Pulmonary artery endothelial cell (primary cell): ENCODE results near the gene GRK5. TPM values are rescaled to one million over a fixed set of nuclear protein-coding genes. Genes with fewer than 3 reads are reported as not detected.

Experiments used
- DNase-seq: peaks from one replicate; pipeline ENCODE4 v3.0.0-alpha.2; 2011; ENCODE audit warnings: low read depth, low spot score
- total RNA-seq: library from RNA; depleted of rRNA; stranded (reverse); fragments of >200 nt; gene quantifications from 2 replicates; pipeline ENCODE4 v1.2.3, GENCODE V29; 2014

Gene GRK5
- total RNA-seq, 1 donor from 2014 or later, result 39.7 TPM

DNA sequence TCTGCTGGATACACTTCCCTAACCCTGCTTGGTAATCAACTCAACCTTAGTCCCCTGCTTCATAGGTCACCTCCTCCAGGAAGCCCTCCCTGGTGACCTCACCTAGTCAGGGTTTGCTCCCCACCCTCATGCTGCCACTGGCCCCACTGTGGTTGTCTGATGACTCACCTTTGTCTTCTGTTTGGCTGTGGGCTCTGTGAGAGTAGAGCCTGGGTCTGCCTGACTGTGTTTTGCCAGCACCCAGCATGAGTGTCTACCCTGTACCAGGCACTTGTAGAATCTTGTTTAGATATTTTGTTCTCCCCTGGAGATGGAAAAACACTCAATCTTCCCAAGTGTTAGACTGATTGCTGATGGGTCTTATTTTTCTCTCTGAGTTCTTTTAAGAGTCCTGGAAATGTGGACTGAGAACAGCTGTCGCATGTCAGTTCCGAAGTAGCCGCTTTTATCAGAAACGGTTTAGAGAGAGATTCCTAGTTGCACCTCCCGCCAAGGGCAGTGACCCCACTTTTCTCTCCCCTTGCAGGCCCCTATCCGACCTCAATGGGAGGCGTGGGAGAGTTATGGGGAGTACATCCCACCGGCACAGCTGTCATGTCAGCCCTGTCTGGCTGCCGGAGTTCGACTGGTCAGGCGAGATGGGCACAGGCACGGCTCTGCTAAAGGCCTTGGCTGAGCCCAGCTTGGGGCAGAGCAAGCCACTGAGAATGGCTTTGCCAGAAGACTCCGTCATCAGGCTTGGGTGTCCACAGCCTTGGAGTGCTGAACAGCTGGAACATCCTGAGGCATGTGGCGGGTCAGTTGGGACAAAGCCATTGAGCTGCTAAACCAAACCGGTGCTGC, 134.3 kb downstream of the GRK5 start:
- no peak for DNase-seq

DNA sequence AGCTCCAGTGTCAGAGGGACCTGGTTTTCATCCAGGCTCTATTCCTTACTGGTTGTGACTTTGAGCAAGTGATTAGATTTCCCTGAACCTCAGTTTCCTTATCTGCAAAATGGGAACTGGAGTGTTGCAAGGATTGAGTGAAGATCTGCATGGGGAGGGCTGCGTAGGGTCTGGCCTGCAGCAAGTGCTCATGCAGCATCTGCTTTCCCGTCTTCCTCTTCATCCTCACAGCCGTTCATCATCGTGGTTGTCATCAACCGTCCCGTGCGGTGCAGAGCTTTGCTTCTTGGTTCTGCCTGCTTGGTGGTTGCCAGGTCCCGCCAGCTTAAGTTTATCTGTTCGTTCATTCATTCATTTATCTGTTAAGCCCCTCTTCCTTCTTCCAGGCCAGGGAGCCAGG, 135.0 kb downstream of the GRK5 start:
- DNase-seq, result no peak

DNA sequence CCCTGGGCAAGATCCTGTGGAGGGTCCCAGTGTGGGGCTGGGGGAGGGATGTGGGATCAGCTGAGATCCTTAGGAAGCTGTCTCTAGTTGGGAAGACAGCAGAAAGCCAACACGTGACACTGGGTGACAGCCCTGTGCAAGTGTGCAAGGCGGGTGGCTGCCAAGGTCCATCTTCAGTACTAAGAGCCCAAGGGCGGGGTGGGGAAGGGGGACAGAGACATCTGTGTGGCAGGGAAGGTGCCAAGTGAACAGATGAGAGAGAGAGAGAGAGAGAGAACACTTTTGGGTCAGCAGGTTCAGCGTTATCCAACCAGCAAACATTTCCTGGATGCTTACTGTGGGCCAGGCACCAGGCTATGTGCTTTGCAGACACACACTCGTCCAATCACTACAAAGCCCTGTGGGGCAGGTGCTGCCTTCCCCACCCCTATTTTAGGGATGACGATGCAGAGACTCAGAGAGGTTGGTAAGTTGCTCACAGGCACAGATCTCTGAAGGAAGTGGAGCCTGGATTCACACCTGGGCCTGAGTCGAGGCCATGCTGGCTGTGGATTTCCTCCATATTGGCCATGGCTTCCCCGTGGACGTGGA, 135.7 kb downstream of the GRK5 start:
- DNase-seq, result no peak

DNA sequence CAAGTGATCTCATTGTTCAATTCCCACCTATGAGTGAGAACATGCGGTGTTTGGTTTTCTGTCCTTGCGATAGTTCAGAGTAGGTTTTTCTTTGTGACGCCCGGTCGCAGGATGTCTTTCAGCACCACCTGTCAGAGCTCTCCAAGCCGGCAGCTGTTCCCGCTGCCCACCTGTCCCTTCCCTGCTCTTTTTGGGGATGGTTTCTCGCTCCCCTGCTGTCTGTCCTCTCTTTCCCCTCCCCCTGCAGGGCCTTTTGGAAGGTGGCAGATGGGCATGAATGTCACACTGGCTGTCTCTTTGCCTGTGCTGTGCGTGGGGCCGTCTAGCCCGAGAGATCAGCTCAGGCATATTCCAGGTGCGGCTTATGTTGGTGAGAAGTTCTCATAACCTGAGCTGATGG, 137.0 kb downstream of the GRK5 start:
- DNase-seq, result no peak

DNA sequence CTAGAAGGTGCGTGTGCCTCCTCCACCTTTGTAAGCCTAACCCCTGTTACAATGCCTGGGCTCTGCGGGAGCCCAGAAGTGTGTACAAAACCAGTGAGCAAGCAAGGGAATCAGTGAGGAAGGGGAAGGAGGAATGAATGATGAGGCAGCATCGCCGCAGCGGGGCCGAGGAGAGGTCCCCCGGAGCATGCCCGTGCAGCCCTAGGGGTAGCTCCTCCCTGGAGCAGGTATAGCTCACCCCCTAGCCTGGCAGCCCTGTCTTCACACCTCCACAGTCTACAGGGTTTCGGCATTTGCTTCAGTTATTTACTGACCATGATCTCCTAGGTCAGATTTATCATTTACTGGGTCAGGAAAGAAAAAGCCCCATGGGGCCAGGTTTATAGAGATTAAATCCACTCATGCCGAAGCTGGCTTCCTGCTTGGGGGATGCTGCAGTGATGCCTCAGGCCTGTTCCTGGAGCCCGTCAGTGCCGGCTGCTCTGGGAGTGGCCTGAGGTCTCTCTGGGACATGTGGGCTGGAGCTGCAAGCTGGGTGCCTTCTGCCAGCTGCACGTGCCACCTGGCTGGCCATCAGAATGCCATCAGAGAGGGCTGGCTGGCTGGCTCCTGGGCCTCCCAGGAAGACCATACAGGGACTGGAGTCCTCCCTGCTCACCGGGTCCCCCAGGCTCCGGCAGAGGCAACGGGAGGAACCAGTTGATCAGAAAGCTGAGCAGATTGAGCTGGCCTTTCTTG, 138.9 kb downstream of the GRK5 start:
- no peak for DNase-seq

DNA sequence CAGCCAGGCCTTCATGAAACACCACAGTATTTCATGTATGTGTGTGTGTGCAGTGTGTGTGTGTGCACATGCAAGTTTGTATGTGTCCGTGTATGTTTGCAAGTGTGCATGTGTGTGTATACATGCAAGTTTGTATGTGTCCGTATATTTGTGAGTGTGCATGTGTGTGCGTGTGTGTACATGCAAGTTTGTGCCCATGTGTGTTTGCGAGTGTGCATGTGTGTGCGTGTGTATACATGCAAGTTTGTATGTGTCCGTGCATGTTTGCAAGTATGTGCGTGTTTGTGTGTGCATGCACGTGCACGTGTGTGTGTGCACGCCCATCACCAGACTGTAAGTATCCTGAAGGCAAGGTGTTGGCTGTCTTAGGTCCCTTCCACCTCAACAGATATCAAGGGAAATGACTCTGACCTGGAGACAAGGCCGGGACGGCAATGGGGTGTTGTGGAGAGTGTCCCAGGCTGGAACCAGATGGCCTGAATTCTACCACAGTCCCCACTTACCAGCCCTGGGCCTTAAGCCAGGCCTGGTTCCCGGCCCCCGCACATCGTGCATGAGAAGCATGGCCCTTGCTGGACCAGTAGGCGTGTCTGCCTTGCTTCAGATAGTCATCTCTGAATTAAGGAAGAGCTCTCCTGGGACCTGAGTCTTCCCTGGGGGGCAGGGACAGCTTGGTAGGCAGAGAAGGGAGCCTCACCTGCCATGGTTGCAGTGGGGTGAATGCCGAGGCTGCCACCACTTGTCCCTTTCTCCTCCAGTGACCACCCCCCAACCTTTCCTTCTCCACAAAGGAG, 140.0 kb downstream of the GRK5 start:
- DNase-seq, result no peak

DNA sequence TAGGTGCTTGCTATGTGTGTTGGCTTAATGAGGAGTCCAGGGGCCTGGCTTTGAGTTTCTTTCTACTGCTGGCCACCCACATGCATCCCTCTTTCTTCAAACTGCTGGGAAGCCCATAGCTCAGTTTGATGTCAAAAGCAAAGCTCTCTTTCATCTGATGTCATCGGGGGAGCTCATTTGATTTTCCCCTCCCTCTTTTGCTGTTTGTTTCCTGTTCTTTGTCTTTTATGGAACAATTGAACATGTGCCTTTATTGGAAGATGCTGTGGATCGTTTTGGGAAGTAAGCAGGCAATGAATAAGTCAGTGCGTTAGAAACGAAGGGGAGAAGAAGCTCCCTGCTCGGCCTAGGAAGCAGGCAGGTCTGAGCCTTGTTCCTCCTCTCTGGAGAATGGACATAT, 140.7 kb downstream of the GRK5 start:
- no peak for DNase-seq

DNA sequence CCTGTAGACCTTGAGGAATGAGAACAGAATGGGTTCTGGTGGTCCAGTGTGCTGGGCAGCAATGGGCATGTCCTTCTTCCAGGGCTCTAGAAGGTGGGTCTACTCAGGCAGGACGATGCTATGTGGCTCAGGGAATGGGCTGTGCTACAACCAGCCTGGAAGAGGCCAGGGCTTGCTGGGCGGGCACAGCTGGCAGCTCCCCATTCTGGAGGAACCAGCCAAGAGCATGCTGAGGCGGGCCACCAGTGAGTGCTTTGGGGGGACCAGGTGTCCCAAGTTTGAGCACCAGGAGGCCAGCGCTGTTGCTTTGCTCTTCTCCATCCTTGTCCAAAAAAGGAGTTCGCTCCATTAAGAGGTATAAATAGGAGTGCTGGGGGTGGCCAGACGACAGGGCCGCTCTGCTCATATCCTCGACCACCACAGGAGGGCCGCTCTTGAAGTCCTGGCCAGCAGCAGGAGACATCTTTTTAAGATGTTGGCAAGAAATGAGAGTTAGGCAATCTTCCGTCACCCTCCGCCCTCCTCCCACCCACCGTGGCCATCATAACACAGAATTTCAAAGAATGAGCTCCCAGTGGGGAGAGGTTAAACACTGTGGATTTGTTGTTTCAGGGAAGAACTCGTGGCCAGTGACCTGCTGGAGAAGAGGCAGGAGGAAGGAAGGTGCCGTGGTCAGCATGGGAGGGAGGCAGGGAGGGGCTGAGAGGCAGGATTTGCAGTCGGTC, 141.3 kb downstream of the GRK5 start:
- DNase-seq, result no peak

DNA sequence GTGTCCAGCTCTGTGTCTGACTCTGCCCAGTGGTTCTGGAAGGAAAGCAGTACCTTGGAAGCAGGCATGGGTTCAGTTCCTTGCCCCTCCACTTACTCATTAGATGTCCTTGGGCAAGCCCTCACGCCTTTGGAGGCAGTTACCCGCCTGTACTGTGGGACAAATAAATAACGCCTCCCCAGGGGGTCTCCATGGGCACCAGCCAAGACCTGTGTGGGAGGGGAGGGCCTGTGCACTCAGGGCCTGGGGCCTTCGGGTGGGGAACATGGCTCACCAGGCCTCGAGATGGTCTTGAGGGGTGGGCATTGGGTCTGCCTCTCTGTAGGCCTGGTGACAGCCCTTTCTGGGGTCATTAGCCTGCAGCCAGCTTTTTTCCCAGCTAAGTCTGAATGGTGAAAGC, 142.0 kb downstream of the GRK5 start:
- DNase-seq, result no peak

DNA sequence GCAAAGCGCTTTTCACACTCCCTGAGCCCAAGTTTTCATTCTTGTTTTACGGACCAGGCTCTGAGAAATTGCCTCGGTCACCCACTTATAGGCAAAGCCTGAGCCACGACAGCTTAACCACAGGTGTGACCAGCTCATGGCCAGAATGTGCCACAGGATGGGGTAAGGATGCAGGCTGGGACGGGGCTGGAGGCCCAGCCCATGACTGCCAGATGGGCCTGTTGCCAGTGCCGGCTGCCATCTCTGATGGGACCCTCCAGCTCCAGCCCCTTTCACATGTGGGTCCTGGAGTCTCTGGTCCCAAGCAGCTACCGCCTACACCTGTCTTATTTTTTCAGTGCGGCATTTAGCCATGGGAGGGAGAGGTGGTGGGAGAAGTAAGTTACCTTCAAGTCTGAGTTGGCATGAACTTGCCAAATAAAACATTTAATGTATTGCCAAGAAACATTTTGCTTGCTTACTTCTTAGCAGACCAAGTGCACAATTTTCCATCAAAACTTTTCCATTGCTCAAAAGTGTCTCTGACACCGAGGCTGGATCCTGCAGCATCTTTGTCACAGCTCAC, 142.6 kb downstream of the GRK5 start:
- DNase-seq, result no peak

DNA sequence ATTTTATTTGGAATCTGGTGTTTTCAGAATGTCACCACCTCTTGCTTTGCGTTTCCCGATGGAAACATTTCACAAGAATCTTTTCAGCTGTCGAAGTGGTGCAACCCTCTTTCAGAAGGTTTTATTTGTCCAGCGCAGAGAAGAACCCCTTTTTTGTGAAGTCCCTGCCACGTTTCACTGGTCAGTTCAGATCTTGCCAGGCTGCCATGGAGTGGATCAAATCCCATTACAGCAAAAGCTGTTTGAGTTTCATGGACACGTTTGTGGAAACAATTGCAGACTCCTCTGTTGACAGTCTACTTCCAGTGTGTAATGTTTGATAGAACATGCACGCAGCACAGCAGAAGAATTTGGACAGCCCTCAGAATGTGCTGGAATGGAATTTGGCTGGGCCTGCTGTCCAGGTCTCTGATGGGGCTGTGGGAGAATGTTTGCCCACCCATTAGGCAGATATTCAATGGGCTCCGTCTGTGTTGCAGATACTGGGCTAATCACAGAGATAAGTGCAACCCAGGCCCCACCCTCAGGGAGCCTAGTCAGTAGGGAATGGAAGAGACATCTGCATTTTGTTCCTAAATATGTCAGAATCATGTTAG, 143.2 kb downstream of the GRK5 start:
- DNase-seq, result no peak

DNA sequence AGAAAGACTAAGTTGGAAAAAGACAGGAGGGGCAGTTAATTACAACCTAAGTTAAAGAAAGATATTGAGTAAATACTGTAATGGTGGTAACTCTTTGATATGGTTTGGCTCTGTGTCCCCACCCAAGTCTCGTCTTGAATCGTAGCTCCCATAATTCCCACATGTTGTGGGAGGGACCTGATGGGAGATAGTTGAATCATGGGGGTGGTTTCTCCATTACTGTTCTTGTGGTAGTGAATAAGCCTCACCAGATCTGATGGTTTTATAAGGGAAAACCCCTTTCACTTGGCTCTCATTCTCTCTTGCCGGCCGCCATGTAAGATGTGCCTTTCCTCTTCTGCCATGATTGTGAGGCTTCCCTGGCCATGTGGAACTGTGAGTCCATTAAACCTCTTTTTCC, 143.8 kb downstream of the GRK5 start:
- DNase-seq, result no peak

DNA sequence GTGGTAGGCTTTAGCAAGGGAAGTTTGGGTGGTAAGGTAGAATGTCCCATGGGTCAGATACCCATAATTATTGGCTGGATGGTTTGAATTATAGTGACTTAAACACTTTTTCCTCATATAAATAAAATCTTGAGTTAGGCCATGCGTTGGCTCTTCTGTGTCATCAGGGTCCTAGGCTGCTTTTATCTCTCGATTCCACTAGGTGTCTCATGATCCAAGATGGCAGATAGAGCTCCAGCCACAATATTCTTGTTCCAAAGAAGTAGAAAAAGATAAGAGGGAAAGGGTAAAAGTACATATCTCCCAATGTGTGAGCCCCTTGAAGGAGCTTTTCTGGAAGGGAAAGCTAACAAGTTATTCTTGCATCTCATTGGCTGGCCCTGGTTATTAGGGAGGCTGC, 144.7 kb downstream of the GRK5 start:
- DNase-seq, result no peak

DNA sequence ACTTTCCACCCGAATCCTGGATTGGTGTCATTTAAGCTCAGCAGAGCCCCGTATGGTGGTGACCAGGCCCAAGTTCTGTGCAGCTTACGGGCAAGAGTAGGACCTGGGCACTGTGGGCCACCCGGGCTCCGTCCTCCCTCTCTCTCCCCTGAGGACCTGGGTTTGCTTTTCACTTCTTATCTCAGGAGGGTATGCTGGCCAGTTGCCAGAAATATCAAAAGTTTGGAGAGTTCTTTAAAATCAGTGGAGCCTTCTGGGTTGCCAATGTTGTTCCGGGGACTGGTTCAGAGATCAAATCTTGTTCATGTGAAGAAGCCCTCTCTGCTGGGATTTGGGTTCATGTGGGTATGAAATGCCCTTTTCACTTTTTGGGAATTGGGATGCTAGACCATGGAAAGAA, 145.4 kb downstream of the GRK5 start:
- no peak for DNase-seq

DNA sequence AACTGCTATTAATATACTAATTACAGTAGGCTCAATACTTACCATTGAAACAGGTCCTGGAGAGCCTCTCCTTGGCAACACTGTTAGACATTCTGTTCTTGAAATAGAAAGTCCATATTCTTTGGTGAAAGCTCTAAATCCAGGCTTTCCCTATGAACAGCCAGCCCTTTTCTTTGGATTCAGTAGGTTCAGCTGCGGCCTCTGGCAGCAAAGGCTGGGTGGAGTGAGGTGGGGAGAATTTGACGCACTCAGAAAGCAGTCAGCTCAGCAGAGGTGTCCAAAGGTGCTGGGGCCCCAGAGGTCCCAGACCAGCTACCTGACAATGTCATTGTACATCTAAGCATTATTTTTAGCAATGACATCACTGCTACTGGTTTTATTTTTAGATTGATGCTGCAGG, 146.1 kb downstream of the GRK5 start:
- DNase-seq, result no peak

DNA sequence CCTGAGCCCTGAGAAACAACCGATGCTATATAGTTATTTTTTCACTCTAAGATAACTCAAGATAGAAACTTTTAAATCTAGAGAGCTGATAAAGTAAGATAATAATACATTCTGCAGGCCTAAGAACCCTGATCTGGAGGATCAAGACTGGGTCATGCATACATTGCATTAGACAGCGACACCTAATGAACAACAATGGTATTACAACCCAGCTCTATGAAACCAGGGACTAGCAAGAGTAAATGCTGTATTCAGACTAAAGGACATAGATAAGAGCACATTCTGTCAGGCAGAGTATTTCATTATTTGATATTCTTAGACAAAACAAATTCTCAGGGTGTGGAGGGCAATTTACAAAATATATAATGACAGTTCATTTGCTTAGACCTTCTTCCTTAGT, 148.6 kb downstream of the GRK5 start:
- DNase-seq, result no peak

DNA sequence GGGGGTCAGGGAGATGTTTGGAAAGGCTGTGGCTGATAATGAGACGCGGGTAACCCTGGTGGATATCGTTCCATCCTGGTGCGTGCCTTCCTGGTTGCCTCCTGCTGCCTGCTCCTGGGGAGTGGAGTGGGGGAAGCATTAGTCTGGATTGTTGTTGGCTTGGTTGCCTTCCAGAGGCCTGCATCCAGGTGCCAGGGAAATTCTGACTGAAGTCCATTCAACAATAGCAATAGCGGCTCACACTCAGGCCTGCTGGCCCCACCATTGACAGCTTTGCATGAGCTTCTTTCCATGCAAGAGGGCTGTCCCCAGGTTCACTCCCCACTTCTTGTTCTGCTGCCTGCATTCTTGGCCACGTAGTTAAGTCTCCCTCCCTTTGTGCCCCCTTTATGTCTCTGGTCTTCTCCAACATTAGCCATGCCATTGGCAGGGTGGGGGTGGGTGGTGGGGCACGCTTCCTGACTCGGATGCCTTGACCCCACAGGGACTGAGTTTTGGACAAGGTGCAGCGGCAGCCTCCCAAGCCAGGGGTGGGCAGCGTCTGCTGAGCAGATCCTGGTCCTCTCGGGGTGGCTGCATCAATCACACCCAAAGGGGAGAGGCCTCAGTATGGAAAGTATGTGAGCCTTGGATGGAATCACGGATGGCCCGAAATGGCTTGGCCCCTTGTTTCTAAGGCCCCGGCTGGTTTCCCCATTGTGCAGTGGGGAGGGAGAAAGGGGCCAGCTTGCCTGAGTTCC, 150.2 kb downstream of the GRK5 start:
- DNase-seq, result no peak

DNA sequence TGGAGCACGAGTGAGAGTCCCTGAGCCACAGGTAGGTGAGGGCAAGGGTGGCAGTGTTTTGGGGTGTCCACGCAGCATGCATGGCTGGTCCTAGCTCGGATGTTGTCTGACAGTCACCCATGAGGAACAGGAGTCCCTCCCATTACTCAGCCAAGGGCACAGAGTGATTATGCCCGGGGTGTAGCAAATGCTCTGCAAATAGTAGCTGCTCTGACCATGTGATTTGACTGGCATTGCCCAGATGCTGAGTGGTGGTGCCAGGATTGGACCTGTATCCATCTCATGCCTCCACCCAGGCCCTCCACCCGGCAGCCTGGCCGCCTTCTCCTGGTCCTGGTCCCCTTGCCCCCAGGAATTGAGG, 150.8 kb downstream of the GRK5 start:
- DNase-seq, result no peak

DNA sequence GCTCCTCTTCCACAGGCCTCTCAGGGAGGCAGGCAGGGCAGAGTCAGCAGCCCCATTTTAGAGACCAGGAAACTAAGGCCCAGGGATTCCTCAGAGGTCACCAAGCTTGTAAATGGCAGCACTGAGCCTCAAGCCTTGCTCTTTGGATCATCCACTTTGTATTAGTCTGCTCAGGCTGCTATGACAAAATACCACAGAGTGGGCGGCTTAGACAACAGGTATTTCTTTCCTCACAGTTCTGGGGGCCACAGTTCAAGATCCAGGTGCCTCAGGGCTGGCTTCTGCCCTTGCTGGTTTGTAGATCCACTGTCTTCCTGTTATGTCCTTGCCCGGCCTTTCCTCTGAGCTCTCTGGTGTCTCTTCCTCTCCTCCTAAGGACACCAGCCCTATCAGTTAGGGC, 151.2 kb downstream of the GRK5 start:
- DNase-seq, result no peak

DNA sequence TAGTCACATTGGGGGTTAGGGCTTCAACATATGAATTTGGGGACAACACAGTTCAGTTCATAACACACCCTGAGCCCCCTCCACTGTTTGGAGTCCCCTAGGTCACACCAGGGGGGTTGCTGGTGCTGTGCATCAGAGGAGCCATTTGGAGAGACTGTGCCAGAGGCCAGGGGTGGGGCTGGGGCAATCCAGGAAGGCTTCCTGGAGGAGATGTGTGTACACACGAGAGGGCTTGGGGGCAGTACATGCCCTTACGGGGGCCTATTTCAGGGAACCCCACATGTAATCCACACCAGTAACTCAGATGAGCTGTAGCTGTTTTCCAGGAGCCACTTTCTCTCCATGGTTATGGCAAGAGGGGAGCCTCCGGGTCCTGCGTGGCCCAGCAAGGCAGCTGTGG, 151.7 kb downstream of the GRK5 start:
- DNase-seq, result no peak
